Heart left ventricle (tissue), 16 donors: Measurements from ENCODE around the gene MEX3D. TPM values are rescaled to one million over a fixed set of nuclear protein-coding genes. Genes with fewer than 3 reads are reported as not detected.

Experiments used
- ATAC-seq, 4 donors: fragments of 200-7000 bp; cut with Tn5 transposase; one replicate each; pipeline ENCODE4 v1.9.1; 2020 to 2022; ENCODE audit warnings: moderate library complexity in 4 of 4, mild to moderate bottlenecking in 3 of 4, moderate number of reproducible peaks in 1 of 4
- DNase-seq, 5 donors: peaks; one replicate each; pipeline ENCODE4 v3.0.0-alpha.2; 2020
- H3K27ac ChIP-seq, 12 donors: fragments of 200-600 bp; sonication (generic) in 4 of 12; one replicate each; pipeline versions ENCODE4 v1.5.0 to v1.8.0; 2016 to 2022; ENCODE audit warnings: mild to moderate bottlenecking in 2 of 12
- H3K27me3 ChIP-seq, 9 donors: fragments of 200-600 bp; sonication (generic) in 2 of 9; one replicate each; pipeline versions ENCODE4 v1.5.1 to v1.8.0; 2016 to 2022; ENCODE audit warnings: mild to moderate bottlenecking in 3 of 9
- H3K36me3 ChIP-seq, 9 donors: fragments of 200-600 bp; sonication (generic) in 2 of 9; one replicate each; pipeline versions ENCODE4 v1.5.0 to v1.8.0; 2018 to 2022; ENCODE audit warnings: mild to moderate bottlenecking in 2 of 9
- H3K4me1 ChIP-seq, 12 donors: fragments of 200-600 bp; sonication (generic) in 4 of 12; one replicate each; pipeline versions ENCODE4 v1.5.0 to v1.8.0; 2016 to 2022; ENCODE audit warnings: mild to moderate bottlenecking in 3 of 12
- H3K4me3 ChIP-seq, 12 donors: fragments of 200-600 bp; sonication (generic) in 4 of 12; one replicate each; pipeline versions ENCODE4 v1.5.0 to v1.8.0; 2017 to 2022; ENCODE audit warnings: mild to moderate bottlenecking in 9 of 12, moderate library complexity in 4 of 12
- H3K9me3 ChIP-seq, 12 donors: fragments of 200-600 bp; sonication (generic) in 4 of 12; one replicate each; pipeline versions ENCODE4 v1.5.0 to v1.8.0; 2016 to 2022; ENCODE audit warnings: mild to moderate bottlenecking in 1 of 12
- CTCF ChIP-seq, 12 donors: fragments of 200-600 bp; sonication (generic) in 4 of 12; IDR thresholded peaks; one replicate each; pipeline versions ENCODE4 v1.5.0 to v1.8.0; 2018 to 2022; ENCODE audit warnings: antibody characterized with exemption in 12 of 12, mild to moderate bottlenecking in 5 of 12
- POLR2A ChIP-seq, 2 donors: fragments of 450-650 bp; IDR thresholded peaks; one replicate each; pipeline ENCODE4 v1.6.1; 2017; ENCODE audit warnings: antibody characterized with exemption in 2 of 2, mild to moderate bottlenecking in 2 of 2, moderate library complexity in 2 of 2
- WGBS, 4 donors: extraction: QIAGEN DNeasy Blood & Tissue Kit in 2 of 4; methylation state at CpG; one replicate each; pipeline versions ENCODE4 v1.1.5 to v1.1.7; 2013 to 2018; 5-methylcytosine and 5-hydroxymethylcytosine counted together
- intact Hi-C, 10 donors: fragments of 100-400 bp; cut with DNase I; formaldehyde crosslinking; loops; one replicate each; pipeline versions ENCODE4 v1.11.1 to v1.14.2; 2022
- polyA plus RNA-seq, 2 donors: library from polyadenylated mRNA; stranded (reverse); fragments of 200-250 nt; gene quantifications; one replicate each; pipeline ENCODE4 v1.2.3, GENCODE V29; 2013
- total RNA-seq, 9 donors: library from RNA; depleted of rRNA in 2 of 9; stranded (reverse); fragments of >200 nt in 2 of 9; fragmentation: NEBNext Ultra II Directional in 3 of 9; extraction: Animal tissue kit (Norgen Biotek cat#: 25700) in 3 of 9; gene quantifications; one replicate each; pipeline versions ENCODE4 v1.1.0 to v1.2.4, GENCODE V29; 2016 to 2023
- donor health status: ischemic (EF 13 %, LVEDD 7.1; RV severe dilation, severe dysfunction).
- donor health status: healthy with polysubstance abuse.
- donor health status: DM: no; HTN: yes; CAD: no.
- donor health status: DM: no; HTN: no; CAD: no.
- donor health status: ischemic (EF 25% LVEDD 6.9; RV normal size, moderate dysfunction).
- donor health status: ischemic (EF 25% LVEDD 5.7; RV mildly dilated, moderate dysfunction).
- donor health status: healthy.
- donor health status: DM: yes; HTN: yes; CAD: no.
- donor health status: ischemic (EF 35%, LVEDD 5.7; RV mildly dilated, moderate dysfunction).
- donor health status: nonischemic (EF 11% LVEDD 7.7; RV severe dilation, severe dysfunction).
- donor health status: DM: yes; HTN: yes; CAD: no.
- donor health status: PGD.
- donor health status: ischemic (EF 29% LVEDD 5.4; RV normal size, mild dysfunction).
- donor health status: nonischemic (EF 23%, LVEDD 6.1; RV moderate dilation, normal function).

The MEX3D gene
- total and polyA plus RNA-seq, 11 donors: 1.9 to 18.6 (median 8.0) TPM

GRCh38 chr19:1572795-1573194 is 4.7 kb upstream of the MEX3D start:
- 85 to 90% (median 87%) methylated on average over 9 of the region's 9 CpGs for WGBS, 4 donors
- H3K36me3 ChIP-seq: peaks cover 0 to 18% (median 7%) of the 10 kb centered on the region in 9 donors
- intact Hi-C loops: no loop called here
- H3K4me1 ChIP-seq: peaks cover 0 to 18% (median 5%) of the 10 kb centered on the region in 12 donors
- no peak overlapping the region for H3K27ac ChIP-seq
- no peaks in the 10 kb centered on the region for H3K9me3 ChIP-seq
- no peak for ATAC-seq
- no peaks in the 10 kb centered on the region for H3K27me3 ChIP-seq
- no peak overlapping the region for H3K4me3 ChIP-seq
- TF ChIP-seq CTCF (IDR thresholded peaks at IDR 0.05): no peak
- no peak for DNase-seq

DNA sequence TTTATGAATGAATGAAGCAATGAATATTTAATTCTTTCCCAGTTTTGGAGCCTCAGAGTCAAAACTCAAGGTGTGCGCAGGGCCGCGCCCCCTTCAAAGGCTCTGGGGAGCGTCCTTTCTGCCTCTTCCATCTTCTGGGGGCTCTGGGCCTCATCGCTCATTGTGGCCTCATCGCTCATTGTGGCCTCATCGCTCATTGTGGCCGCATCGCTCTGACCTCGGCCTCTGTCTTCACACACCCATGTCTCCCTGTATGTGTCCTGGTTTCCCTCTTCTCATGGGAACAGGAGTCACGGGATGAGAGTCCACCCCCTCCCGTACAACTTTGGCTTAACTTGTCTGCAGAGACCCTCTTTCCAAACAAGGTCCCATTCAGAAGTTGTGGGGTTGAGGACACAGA is 3.2 kb upstream of the MEX3D start:
- TF ChIP-seq CTCF (IDR thresholded peaks at IDR 0.05): no peak
- TF ChIP-seq POLR2A (IDR thresholded peaks at IDR 0.05): no peak
- WGBS, 4 donors: 87 to 91% (median 89%) methylated on average over 12 of the region's 12 CpGs
- Histone ChIP-seq H3K36me3 (peaks cover 0 to 4% (median 0%) of the 10 kb centered on the region in 9 donors), H3K4me3 (no peak overlapping the region), H3K27me3 (peaks cover 0 to 4% (median 0%) of the 10 kb centered on the region in 9 donors), H3K9me3 (no peaks in the 10 kb centered on the region), H3K4me1 (peaks cover 0 to 16% (median 4%) of the 10 kb centered on the region in 12 donors), H3K27ac (no peak overlapping the region)
- no peak for ATAC-seq
- DNase-seq: no peak
- intact Hi-C loops: no loop called here

DNA sequence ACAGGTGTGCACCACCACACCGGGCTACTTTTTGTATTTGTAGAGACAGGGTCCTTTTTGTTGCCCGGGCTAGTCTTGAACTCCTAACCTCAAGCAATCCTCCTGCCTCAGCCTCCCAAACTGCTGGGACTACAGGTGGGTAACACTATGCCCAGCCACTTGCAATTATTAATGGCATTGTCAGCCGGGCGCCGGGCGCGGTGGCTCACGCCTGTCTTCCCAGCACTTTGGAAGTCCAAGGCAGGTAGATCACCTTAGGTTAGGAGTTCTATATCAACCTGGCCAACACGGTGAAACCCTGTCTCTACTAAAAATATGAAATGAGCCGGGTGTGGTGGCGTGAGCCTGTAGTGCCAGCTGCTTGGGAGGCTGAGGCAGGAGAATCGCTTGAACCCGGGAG is 2.7 kb upstream of the MEX3D start:
- no peak overlapping the region for H3K4me3 ChIP-seq
- intact Hi-C loops: no loop called here
- TF ChIP-seq POLR2A (IDR thresholded peaks at IDR 0.05) (no peak), CTCF (IDR thresholded peaks at IDR 0.05) (no peak)
- no peak overlapping the region for H3K27ac ChIP-seq
- H3K36me3 ChIP-seq: no peaks in the 10 kb centered on the region
- no peak for DNase-seq
- WGBS, 4 donors: 92 to 97% (median 95%) methylated on average over 13 of the region's 13 CpGs
- H3K9me3 ChIP-seq: no peaks in the 10 kb centered on the region
- H3K4me1 ChIP-seq: peaks cover 0 to 22% (median 9%) of the 10 kb centered on the region in 12 donors
- H3K27me3 ChIP-seq: peaks cover 0 to 4% (median 0%) of the 10 kb centered on the region in 9 donors
- ATAC-seq: no peak

- no peak for ATAC-seq
- Histone ChIP-seq H3K27me3 (peaks cover 0 to 4% (median 0%) of the 10 kb centered on the region in 9 donors), H3K27ac (no peak overlapping the region), H3K4me3 (no peak overlapping the region), H3K36me3 (no peaks in the 10 kb centered on the region), H3K9me3 (no peaks in the 10 kb centered on the region), H3K4me1 (peaks cover 0 to 25% (median 9%) of the 10 kb centered on the region in 12 donors)
- WGBS, 4 donors: 75 to 77% (median 75%) methylated on average over 4 of the region's 4 CpGs
- intact Hi-C loops: loop anchor here in 1 of 10 donors (5.0 kb wide), 1 partner anchor 82 kb away; the partner anchor contains the start of gene TCF3
- TF ChIP-seq CTCF (IDR thresholded peaks at IDR 0.05): no peak
- no peak for TF ChIP-seq POLR2A (IDR thresholded peaks at IDR 0.05)
- no peak for DNase-seq
Measured at GRCh38 chr19:1569997-1570396, 1.9 kb upstream of the MEX3D start.
